SU-DHL-6 (cell line): Measurements from ENCODE around the gene SEMA4D.
A peak's percentile ranks its signal among the peaks of the same experiment; 100 is the strongest.

Source experiments
- H2AFZ ChIP-seq: fragments of 200-600 bp; sonication (generic); 2 replicates; pipeline ENCODE4 v1.6.1; 2014; ENCODE audit warnings: low read depth, mild to moderate bottlenecking, moderate library complexity, mixed read lengths, antibody characterized with exemption, low read length; ENCODE audit not compliant: severe bottlenecking
- H3F3A ChIP-seq: fragments of 200-600 bp; shearing (Covaris generic); 2 replicates; pipeline ENCODE4 v1.6.0; 2016; ENCODE audit warnings: antibody characterized with exemption, mild to moderate bottlenecking; ENCODE audit not compliant: insufficient read depth
- H3K27ac ChIP-seq: fragments of 200-600 bp; sonication (generic); 2 replicates; pipeline ENCODE4 v1.5.1; 2016; ENCODE audit warnings: low read depth, mild to moderate bottlenecking, low read length, moderate library complexity, mixed read lengths
- H3K27me3 ChIP-seq: fragments of 200-600 bp; sonication (generic), shearing (Covaris generic); 2 replicates; pipeline ENCODE4 v1.6.0; 2014; ENCODE audit warnings: mild to moderate bottlenecking, low read length
- H3K36me3 ChIP-seq: fragments of 200-600 bp; sonication (generic); 2 replicates; pipeline ENCODE4 v1.6.1; 2014; ENCODE audit warnings: mild to moderate bottlenecking, low read length, mixed read lengths
- H3K4me2 ChIP-seq: fragments of 300-600, 200-600 bp; shearing (Covaris generic), sonication (generic); 2 replicates; pipeline ENCODE4 v1.6.0; 2014; ENCODE audit warnings: low read length, low read depth, mild to moderate bottlenecking; ENCODE audit not compliant: poor library complexity, severe bottlenecking
- H3K4me3 ChIP-seq: fragments of 200-600 bp; sonication (generic); 2 replicates; pipeline ENCODE4 v1.5.1; 2014; ENCODE audit warnings: antibody characterized with exemption, low read length, mild to moderate bottlenecking, mixed read lengths; ENCODE audit not compliant: insufficient read depth, poor library complexity, severe bottlenecking
- H3K79me2 ChIP-seq: fragments of 200-600 bp; sonication (generic); 2 replicates; pipeline ENCODE4 v1.6.1; 2014; ENCODE audit warnings: mild to moderate bottlenecking, low read length, moderate library complexity; ENCODE audit not compliant: insufficient read depth
- H3K9ac ChIP-seq: fragments of 200-600 bp; sonication (generic); 2 replicates; pipeline ENCODE4 v1.7.0; 2014; ENCODE audit warnings: mild to moderate bottlenecking, low read length
- H3K9me2 ChIP-seq: fragments of 200-600 bp; sonication (generic); replicated peaks from 2 replicates; pipeline ENCODE4 v1.6.1; 2014; ENCODE audit warnings: low read length; ENCODE audit not compliant: insufficient read depth
- H3K9me3 ChIP-seq: fragments of 200-600 bp; sonication (generic); 2 replicates; pipeline ENCODE4 v1.6.1; 2014; ENCODE audit warnings: low read length, mixed read lengths; ENCODE audit not compliant: insufficient read depth
- H4K20me1 ChIP-seq: fragments of 200-600 bp; sonication (generic); 2 replicates; pipeline ENCODE4 v1.6.1; 2014; ENCODE audit warnings: low read depth, mild to moderate bottlenecking, antibody characterized with exemption, low read length, moderate library complexity, mixed read lengths
- EZH2phosphoT487 ChIP-seq: fragments of 200-600 bp; sonication (generic), shearing (Covaris generic); conservative IDR thresholded peaks from 2 replicates; pipeline ENCODE4 v1.6.1; 2018; ENCODE audit warnings: mild to moderate bottlenecking, antibody characterized with exemption, low read length, moderate library complexity, mixed read lengths
- TF ChIP-seq, protein P1 (sequence below): fragments of 200-600 bp; sonication (generic); IDR thresholded peaks from one replicate; pipeline ENCODE4 v1.5.1; 2017; ENCODE audit warnings: antibody characterized with exemption, mild to moderate bottlenecking, low read length, moderate library complexity; ENCODE audit not compliant: insufficient read depth, poor library complexity, severe bottlenecking

Gene SEMA4D

DNA sequence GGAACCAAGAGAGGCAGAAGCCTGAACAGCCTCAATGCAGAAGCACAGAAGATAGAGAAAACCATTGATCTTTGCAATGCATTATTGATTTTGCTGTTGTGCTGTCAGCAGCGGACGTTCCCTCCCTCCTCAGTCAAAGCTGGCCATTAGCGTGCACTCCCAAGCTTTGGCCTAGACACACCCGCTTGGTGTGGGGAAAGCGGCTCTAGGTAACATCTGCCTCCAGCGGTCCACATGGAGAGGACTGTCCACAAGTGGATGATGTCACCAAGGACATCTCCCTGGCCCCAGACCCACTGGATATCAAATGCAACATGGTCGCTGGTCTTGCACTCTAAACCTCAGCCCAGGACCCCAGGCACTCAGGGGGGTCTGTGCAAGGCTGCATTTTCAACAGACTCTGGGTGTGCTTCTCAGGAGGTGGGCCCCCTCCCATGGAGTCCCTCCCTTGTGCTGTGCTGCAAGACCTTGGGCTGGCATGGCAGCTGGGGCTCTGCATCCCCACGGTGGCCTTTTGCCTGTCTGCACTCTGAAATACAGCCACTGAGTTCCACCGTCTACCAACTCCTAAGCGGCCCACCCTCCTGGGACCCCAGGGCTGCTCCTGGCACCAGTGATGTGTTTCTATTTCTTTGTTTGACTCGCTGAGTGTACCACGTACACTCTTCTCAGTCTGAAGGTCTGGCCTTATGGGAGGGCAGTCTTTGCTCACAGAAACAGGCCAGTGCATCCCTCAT, 1.9 kb downstream of the SEMA4D start:
- H3K36me3 ChIP-seq, result no peaks in the 10 kb centered on the region
- H3F3A ChIP-seq, result peaks cover 8% of the 10 kb centered on the region
- TF ChIP-seq EZH2phosphoT487, result no peak
- TF ChIP-seq, protein P1, sequence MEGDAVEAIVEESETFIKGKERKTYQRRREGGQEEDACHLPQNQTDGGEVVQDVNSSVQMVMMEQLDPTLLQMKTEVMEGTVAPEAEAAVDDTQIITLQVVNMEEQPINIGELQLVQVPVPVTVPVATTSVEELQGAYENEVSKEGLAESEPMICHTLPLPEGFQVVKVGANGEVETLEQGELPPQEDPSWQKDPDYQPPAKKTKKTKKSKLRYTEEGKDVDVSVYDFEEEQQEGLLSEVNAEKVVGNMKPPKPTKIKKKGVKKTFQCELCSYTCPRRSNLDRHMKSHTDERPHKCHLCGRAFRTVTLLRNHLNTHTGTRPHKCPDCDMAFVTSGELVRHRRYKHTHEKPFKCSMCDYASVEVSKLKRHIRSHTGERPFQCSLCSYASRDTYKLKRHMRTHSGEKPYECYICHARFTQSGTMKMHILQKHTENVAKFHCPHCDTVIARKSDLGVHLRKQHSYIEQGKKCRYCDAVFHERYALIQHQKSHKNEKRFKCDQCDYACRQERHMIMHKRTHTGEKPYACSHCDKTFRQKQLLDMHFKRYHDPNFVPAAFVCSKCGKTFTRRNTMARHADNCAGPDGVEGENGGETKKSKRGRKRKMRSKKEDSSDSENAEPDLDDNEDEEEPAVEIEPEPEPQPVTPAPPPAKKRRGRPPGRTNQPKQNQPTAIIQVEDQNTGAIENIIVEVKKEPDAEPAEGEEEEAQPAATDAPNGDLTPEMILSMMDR, result no peak
- no peaks in the 10 kb centered on the region for H3K9me2 ChIP-seq
- no peaks in the 10 kb centered on the region for H3K9me3 ChIP-seq
- no peak overlapping the region for H3K27ac ChIP-seq
- H3K27me3 ChIP-seq, result no peaks in the 10 kb centered on the region
- no peak overlapping the region for H3K4me3 ChIP-seq
- H2AFZ ChIP-seq, result no peak overlapping the region
- no peaks in the 10 kb centered on the region for H4K20me1 ChIP-seq
- H3K4me2 ChIP-seq, result peak overlapping the region; percentile 70
- H3K9ac ChIP-seq, result no peak overlapping the region
- no peaks in the 10 kb centered on the region for H3K79me2 ChIP-seq

DNA sequence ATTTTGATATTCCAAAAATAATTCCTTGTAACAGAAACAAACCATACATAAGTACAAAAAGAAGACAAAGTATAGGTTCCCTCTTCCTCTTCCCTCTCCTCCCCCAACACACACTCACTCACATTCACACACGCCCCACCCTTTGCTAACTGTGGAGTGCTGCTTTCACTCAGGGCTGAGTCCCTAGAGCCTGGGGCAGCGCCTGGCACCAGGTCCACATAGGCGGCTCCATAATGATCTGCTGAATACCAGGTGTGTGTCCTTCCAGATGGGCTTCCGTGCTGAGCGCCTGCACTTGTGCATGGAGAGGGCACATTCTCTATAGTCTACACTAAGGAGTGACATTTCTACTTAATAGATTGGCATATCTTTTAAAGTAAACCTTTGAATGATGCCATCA, 3.7 kb downstream of the SEMA4D start:
- Histone ChIP-seq H3K4me3 (no peak overlapping the region), H3F3A (peaks cover 8% of the 10 kb centered on the region), H3K27ac (no peak overlapping the region), H3K9me3 (no peaks in the 10 kb centered on the region), H3K27me3 (no peaks in the 10 kb centered on the region), H3K9ac (no peak overlapping the region), H3K36me3 (no peaks in the 10 kb centered on the region), H3K9me2 (no peaks in the 10 kb centered on the region), H3K4me2 (no peak overlapping the region), H3K79me2 (no peaks in the 10 kb centered on the region), H2AFZ (no peak overlapping the region), H4K20me1 (no peaks in the 10 kb centered on the region)
- TF ChIP-seq, protein P1, result no peak
- TF ChIP-seq EZH2phosphoT487, result no peak

DNA sequence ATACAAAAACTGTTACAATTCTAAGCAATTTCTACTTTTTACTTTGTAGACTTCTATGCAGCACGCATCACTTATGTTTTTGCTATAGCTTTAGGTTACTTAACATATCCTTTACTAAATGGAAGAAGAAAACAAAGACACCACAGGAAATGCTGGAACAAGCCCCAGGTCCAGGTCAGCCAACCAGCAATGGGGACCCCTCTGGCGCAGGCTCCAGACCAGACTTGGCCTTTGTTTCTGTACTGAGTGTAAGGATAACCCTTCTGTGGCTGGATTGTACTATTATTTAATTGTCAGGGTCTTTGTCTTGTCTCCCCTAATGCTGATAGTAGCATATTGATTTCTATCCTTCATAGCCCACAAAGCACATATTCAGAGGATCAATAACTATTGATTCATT, 4.2 kb downstream of the SEMA4D start:
- Histone ChIP-seq H3K27me3 (no peaks in the 10 kb centered on the region), H4K20me1 (no peaks in the 10 kb centered on the region), H2AFZ (no peak overlapping the region), H3K4me2 (no peak overlapping the region), H3F3A (peaks cover 6% of the 10 kb centered on the region), H3K9me2 (no peaks in the 10 kb centered on the region), H3K9ac (no peak overlapping the region), H3K9me3 (no peaks in the 10 kb centered on the region), H3K79me2 (no peaks in the 10 kb centered on the region), H3K4me3 (no peak overlapping the region), H3K27ac (no peak overlapping the region), H3K36me3 (no peaks in the 10 kb centered on the region)
- TF ChIP-seq, protein P1, result no peak
- no peak for TF ChIP-seq EZH2phosphoT487
